ENCODE measurements around the gene NUDT3. TPM values are rescaled to one million over a fixed set of nuclear protein-coding genes. Genes with fewer than 3 reads are reported as not detected.
"Not testable (repeated sequence)": the region's sequence is repeated elsewhere in the genome, so short reads cannot be mapped to it uniquely, and the experiment has no call there.

NUDT3 gene
- total and polyA plus RNA-seq, 2 experiments from 2014 or later = 8.1 to 11.5 TPM

GRCh38 chr6:34267746-34268145 lies 124.7 kb downstream of the NUDT3 start:
- no peak overlapping the region for H2AFZ ChIP-seq
- no peak overlapping the region for H3K4me2 ChIP-seq (ENCODE audit: unreplicated experiment)
- no peak for TF ChIP-seq EZH2phosphoT487 (IDR thresholded peaks at IDR 0.05; ENCODE audit: insufficient read depth, low read depth)
- TF ChIP-seq EZH2 (IDR thresholded peaks at IDR 0.05; ENCODE audit: insufficient read depth, poor library complexity, severe bottlenecking) = no peak
- H3K27me3 ChIP-seq (replicated peaks; ENCODE audit: insufficient read depth) = no peaks in the 10 kb centered on the region
- no peaks in the 10 kb centered on the region for H4K20me1 ChIP-seq (ENCODE audit: insufficient read depth)
- H3K9ac ChIP-seq = no peak overlapping the region
- in situ Hi-C loops (cut with MboI) = no loop called here
- 100% methylated on average over 2 of the region's 2 CpGs for WGBS, 2 experiments (ENCODE audit: low coverage in 1 of 2, low lambda C conversion rate in 2 of 2, missing lambda C conversion rate in 2 of 2)
- H3K36me3 ChIP-seq (ENCODE audit: low read depth) = no peaks in the 10 kb centered on the region; the same call in 1 of the 2 replicates
- no peak overlapping the region for H3K4me3 ChIP-seq
- no peaks in the 10 kb centered on the region for H3F3A ChIP-seq (ENCODE audit: insufficient read depth)
- no peak overlapping the region for H3K27ac ChIP-seq
- H3K9me3 ChIP-seq (ENCODE audit: low read depth) = no peaks in the 10 kb centered on the region
- no peak for DNase-seq
- H3K4me1 ChIP-seq (ENCODE audit: insufficient read depth) = no peaks in the 10 kb centered on the region
- no peaks in the 10 kb centered on the region for H3K9me2 ChIP-seq (ENCODE audit: insufficient read depth)
- no peaks in the 10 kb centered on the region for H3K79me2 ChIP-seq (ENCODE audit: insufficient read depth)

GRCh38 chr6:34263484-34263883 lies 129.0 kb downstream of the NUDT3 start:
- H3K9me2 ChIP-seq (ENCODE audit: insufficient read depth); H3K27me3 ChIP-seq (replicated peaks; ENCODE audit: insufficient read depth); H3K4me3 ChIP-seq; H3K36me3 ChIP-seq (ENCODE audit: low read depth); in situ Hi-C loops (cut with MboI); H2AFZ ChIP-seq; H3K4me1 ChIP-seq (ENCODE audit: insufficient read depth); H3K9me3 ChIP-seq (ENCODE audit: low read depth); H4K20me1 ChIP-seq (ENCODE audit: insufficient read depth); H3K9ac ChIP-seq; H3K79me2 ChIP-seq (ENCODE audit: insufficient read depth); DNase-seq; H3F3A ChIP-seq (ENCODE audit: insufficient read depth); H3K27ac ChIP-seq; H3K4me2 ChIP-seq (ENCODE audit: unreplicated experiment): not testable (repeated sequence)
- 92% methylated on average over 23 of the region's 23 CpGs for WGBS, 2 experiments (ENCODE audit: low coverage in 1 of 2, low lambda C conversion rate in 2 of 2, missing lambda C conversion rate in 2 of 2)

- DNase-seq = no peak
- TF ChIP-seq EZH2phosphoT487 (IDR thresholded peaks at IDR 0.05; ENCODE audit: insufficient read depth, low read depth) (no peak), EZH2 (IDR thresholded peaks at IDR 0.05; ENCODE audit: insufficient read depth, poor library complexity, severe bottlenecking) (no peak)
- no peak overlapping the region for H3K4me3 ChIP-seq
- WGBS, 2 experiments (ENCODE audit: low coverage in 1 of 2, low lambda C conversion rate in 2 of 2, missing lambda C conversion rate in 2 of 2) = 79 to 80% methylated on average over 17 of the region's 17 CpGs
- no peak overlapping the region for H3K9ac ChIP-seq
- no peaks in the 10 kb centered on the region for H3K4me1 ChIP-seq (ENCODE audit: insufficient read depth)
- H3K4me2 ChIP-seq (ENCODE audit: unreplicated experiment) = no peak overlapping the region
- no peak overlapping the region for H3K27ac ChIP-seq
- no peaks in the 10 kb centered on the region for H3F3A ChIP-seq (ENCODE audit: insufficient read depth)
- in situ Hi-C loops (cut with MboI) = no loop called here
- H3K9me3 ChIP-seq (ENCODE audit: low read depth) = no peaks in the 10 kb centered on the region
- H2AFZ ChIP-seq = no peak overlapping the region
- H3K79me2 ChIP-seq (ENCODE audit: insufficient read depth) = no peaks in the 10 kb centered on the region
- no peaks in the 10 kb centered on the region; the same call in 1 of the 2 replicates for H3K36me3 ChIP-seq (ENCODE audit: low read depth)
- no peaks in the 10 kb centered on the region for H3K9me2 ChIP-seq (ENCODE audit: insufficient read depth)
- no peaks in the 10 kb centered on the region for H3K27me3 ChIP-seq (replicated peaks; ENCODE audit: insufficient read depth)
- H4K20me1 ChIP-seq (ENCODE audit: insufficient read depth) = no peaks in the 10 kb centered on the region
These were observed 131.7 kb downstream of the NUDT3 start for GRCh38 chr6:34260576-34261267.

GRCh38 chr6:34259529-34260069 lies 132.9 kb downstream of the NUDT3 start:
- in situ Hi-C loops (cut with MboI) = loop anchor here (10.0 kb wide), 2 partner anchors 125 to 155 kb away; no protein-coding TSS in a partner anchor
- Histone ChIP-seq H2AFZ (no peak overlapping the region), H3K27me3 (replicated peaks; ENCODE audit: insufficient read depth) (no peaks in the 10 kb centered on the region), H4K20me1 (ENCODE audit: insufficient read depth) (no peaks in the 10 kb centered on the region), H3K36me3 (ENCODE audit: low read depth) (no peaks in the 10 kb centered on the region; the same call in 1 of the 2 replicates), H3K4me3 (no peak overlapping the region), H3K79me2 (ENCODE audit: insufficient read depth) (no peaks in the 10 kb centered on the region), H3K9me3 (ENCODE audit: low read depth) (no peaks in the 10 kb centered on the region), H3K9me2 (ENCODE audit: insufficient read depth) (no peaks in the 10 kb centered on the region), H3K9ac (no peak overlapping the region), H3K4me1 (ENCODE audit: insufficient read depth) (no peaks in the 10 kb centered on the region), H3K4me2 (ENCODE audit: unreplicated experiment) (no peak overlapping the region), H3F3A (ENCODE audit: insufficient read depth) (no peaks in the 10 kb centered on the region), H3K27ac (no peak overlapping the region)
- WGBS, 2 experiments (ENCODE audit: low coverage in 1 of 2, low lambda C conversion rate in 2 of 2, missing lambda C conversion rate in 2 of 2) = 87 to 91% methylated on average over 6 of the region's 6 CpGs
- no peak for DNase-seq
- TF ChIP-seq EZH2 (IDR thresholded peaks at IDR 0.05; ENCODE audit: insufficient read depth, poor library complexity, severe bottlenecking) (no peak), EZH2phosphoT487 (IDR thresholded peaks at IDR 0.05; ENCODE audit: insufficient read depth, low read depth) (no peak)

GRCh38 chr6:34252395-34252794 lies 140.1 kb downstream of the NUDT3 start:
- H3K9me3 ChIP-seq (ENCODE audit: low read depth); H3K36me3 ChIP-seq (ENCODE audit: low read depth); H3K4me3 ChIP-seq; H3K4me1 ChIP-seq (ENCODE audit: insufficient read depth); H3K27me3 ChIP-seq (replicated peaks; ENCODE audit: insufficient read depth); H3F3A ChIP-seq (ENCODE audit: insufficient read depth); H3K9ac ChIP-seq; H4K20me1 ChIP-seq (ENCODE audit: insufficient read depth); H3K27ac ChIP-seq; DNase-seq; H3K9me2 ChIP-seq (ENCODE audit: insufficient read depth); H2AFZ ChIP-seq; H3K4me2 ChIP-seq (ENCODE audit: unreplicated experiment): not testable (repeated sequence)
- peaks cover 19% of the 10 kb centered on the region for H3K79me2 ChIP-seq (ENCODE audit: insufficient read depth)
- in situ Hi-C loops (cut with MboI) = loop anchor here (10.0 kb wide), 2 partner anchors 132 to 162 kb away; no protein-coding TSS in a partner anchor
- 89 to 98% methylated on average over 2 of the region's 2 CpGs for WGBS, 2 experiments (ENCODE audit: low coverage in 1 of 2, low lambda C conversion rate in 2 of 2, missing lambda C conversion rate in 2 of 2)
